HepG2 (cell line): ENCODE measurements around the gene ABHD6. TPM values are rescaled to one million over a fixed set of nuclear protein-coding genes. Genes with fewer than 3 reads are reported as not detected.

Experiments used
- ATF7-NPFF ChIP-seq: sonication (generic); formaldehyde crosslinking; IDR thresholded peaks from 2 replicates; pipeline ENCODE4 v1.8.1; 2023; ENCODE audit warnings: mild to moderate bottlenecking, low read depth, missing genetic modification reagents, moderate library complexity
- BCL3 ChIP-seq: sonication (generic); formaldehyde crosslinking; IDR thresholded peaks from 2 replicates; pipeline ENCODE4 v1.5.1; 2020; ENCODE audit warnings: mild to moderate bottlenecking, missing genetic modification reagents, moderate library complexity
- BCL6 ChIP-seq: IDR thresholded peaks from 2 replicates; pipeline ENCODE4 v1.6.1; 2016; ENCODE audit warnings: missing genetic modification reagents, missing compliant biosample characterization
- EEA1 ChIP-seq: sonication (generic); formaldehyde crosslinking; IDR thresholded peaks from 2 replicates; pipeline ENCODE4 v1.5.1; 2020; ENCODE audit warnings: mild to moderate bottlenecking, missing genetic modification reagents, borderline replicate concordance
- ELF1 ChIP-seq: sonication (generic); formaldehyde crosslinking; IDR thresholded peaks from 2 replicates; pipeline ENCODE4 v1.4.0; 2020; ENCODE audit warnings: missing genetic modification reagents
- ESRRA ChIP-seq: sonication (generic); formaldehyde crosslinking; IDR thresholded peaks from 2 replicates; pipeline ENCODE4 v1.5.1; 2020; ENCODE audit warnings: mild to moderate bottlenecking, low read depth, missing genetic modification reagents
- FOSL1 ChIP-seq: sonication (generic); formaldehyde crosslinking; IDR thresholded peaks from 2 replicates; pipeline ENCODE4 v1.9.0; 2021; ENCODE audit warnings: missing genetic modification reagents, borderline replicate concordance
- HDAC2 ChIP-seq: sonication (generic); formaldehyde crosslinking; IDR thresholded peaks from 2 replicates; pipeline ENCODE4 v1.4.0; 2020; ENCODE audit warnings: missing genetic modification reagents
- IRF2 ChIP-seq: IDR thresholded peaks from 2 replicates; pipeline ENCODE4 v1.6.1; 2018; ENCODE audit warnings: missing genetic modification reagents, missing compliant biosample characterization
- RARA ChIP-seq: IDR thresholded peaks from 2 replicates; pipeline ENCODE4 v1.6.1; 2016; ENCODE audit warnings: missing genetic modification reagents, missing compliant biosample characterization
- RCOR2 ChIP-seq: IDR thresholded peaks from 2 replicates; pipeline ENCODE4 v1.6.1; 2016; ENCODE audit warnings: missing biosample characterization, missing genetic modification reagents
- SATB2 ChIP-seq: sonication (generic); formaldehyde crosslinking; IDR thresholded peaks from 2 replicates; pipeline ENCODE4 v1.5.0; 2020; ENCODE audit warnings: missing genetic modification reagents
- SMAD3 ChIP-seq: sonication (generic); formaldehyde crosslinking; IDR thresholded peaks from 2 replicates; pipeline ENCODE4 v1.4.0; 2020; ENCODE audit warnings: missing genetic modification reagents
- TBP ChIP-seq: sonication (generic); formaldehyde crosslinking; IDR thresholded peaks from 2 replicates; pipeline ENCODE4 v1.5.0; 2020; ENCODE audit warnings: missing genetic modification reagents
- ZBTB8A ChIP-seq: sonication (generic); formaldehyde crosslinking; IDR thresholded peaks from 2 replicates; pipeline ENCODE4 v1.4.0; 2020; ENCODE audit warnings: mild to moderate bottlenecking, low read depth, missing genetic modification reagents, borderline replicate concordance
- ZFP36L2 ChIP-seq: sonication (generic); formaldehyde crosslinking; IDR thresholded peaks from 2 replicates; pipeline ENCODE4 v1.4.0; 2020; ENCODE audit warnings: missing genetic modification reagents
- ZFP37 ChIP-seq: sonication (generic); formaldehyde crosslinking; IDR thresholded peaks from 2 replicates; pipeline ENCODE4 v1.4.0; 2020; ENCODE audit warnings: missing genetic modification reagents, borderline replicate concordance
- ZNF569 ChIP-seq: sonication (generic); formaldehyde crosslinking; IDR thresholded peaks from 2 replicates; pipeline ENCODE4 v1.5.0; 2020; ENCODE audit warnings: mild to moderate bottlenecking, missing genetic modification reagents, moderate library complexity, borderline replicate concordance
- polyA plus RNA-seq, 8 experiments: library from polyadenylated mRNA; depleted of rRNA in 3 of 8; stranded (reverse) in 7 of 8; unstranded in 1 of 8; fragments of >200 nt; fragmentation: Illumina TruSeq in 4 of 8; extraction: Trizol in 4 of 8; gene quantifications; 2 replicates each; pipeline versions ENCODE4 v1.2.1 to v1.2.3, GENCODE V29; 2011 to 2016; ENCODE audit warnings: low read depth in 4 of 8, missing spikeins in 1 of 8, mixed read lengths in 1 of 8; ENCODE audit not compliant: insufficient read depth in 1 of 8
- total RNA-seq, 5 experiments: library from RNA; depleted of rRNA; stranded (reverse); fragments of >200 nt; fragmentation: Illumina TruSeq; extraction: Trizol; gene quantifications; 2 replicates each; pipeline ENCODE4 v1.2.3, GENCODE V29; 2016; ENCODE audit warnings: low read depth in 1 of 5
- TF ChIP-seq, protein P1 (sequence below): sonication (generic); formaldehyde crosslinking; IDR thresholded peaks from 2 replicates; pipeline ENCODE4 v1.5.1; 2020; ENCODE audit warnings: mild to moderate bottlenecking, missing genetic modification reagents, moderate library complexity
- TF ChIP-seq, protein P2 (sequence below): sonication (generic); formaldehyde crosslinking; IDR thresholded peaks from 2 replicates; pipeline ENCODE4 v1.4.0; 2020; ENCODE audit warnings: missing genetic modification reagents, borderline replicate concordance

ABHD6 gene
- total and polyA plus RNA-seq, 2 of the 13 experiments (the other 11 are each of a cell fraction or from before 2014, with no cell fraction given): 9.0 to 17.2 TPM

- peak; percentile 96 for TF ChIP-seq RARA
- TF ChIP-seq HDAC2 (CRISPR knock-in tag): peak; percentile 93
- TF ChIP-seq TBP: no peak
- TF ChIP-seq SATB2 (CRISPR knock-in tag): no peak
- TF ChIP-seq ZBTB8A (CRISPR knock-in tag): no peak
- no peak for TF ChIP-seq SMAD3 (CRISPR knock-in tag)
- no peak for TF ChIP-seq ZNF569 (CRISPR knock-in tag)
- no peak for TF ChIP-seq FOSL1 (CRISPR knock-in tag)
- no peak for TF ChIP-seq EEA1 (CRISPR knock-in tag)
- no peak for TF ChIP-seq ELF1 (CRISPR knock-in tag)
- TF ChIP-seq, protein P1, sequence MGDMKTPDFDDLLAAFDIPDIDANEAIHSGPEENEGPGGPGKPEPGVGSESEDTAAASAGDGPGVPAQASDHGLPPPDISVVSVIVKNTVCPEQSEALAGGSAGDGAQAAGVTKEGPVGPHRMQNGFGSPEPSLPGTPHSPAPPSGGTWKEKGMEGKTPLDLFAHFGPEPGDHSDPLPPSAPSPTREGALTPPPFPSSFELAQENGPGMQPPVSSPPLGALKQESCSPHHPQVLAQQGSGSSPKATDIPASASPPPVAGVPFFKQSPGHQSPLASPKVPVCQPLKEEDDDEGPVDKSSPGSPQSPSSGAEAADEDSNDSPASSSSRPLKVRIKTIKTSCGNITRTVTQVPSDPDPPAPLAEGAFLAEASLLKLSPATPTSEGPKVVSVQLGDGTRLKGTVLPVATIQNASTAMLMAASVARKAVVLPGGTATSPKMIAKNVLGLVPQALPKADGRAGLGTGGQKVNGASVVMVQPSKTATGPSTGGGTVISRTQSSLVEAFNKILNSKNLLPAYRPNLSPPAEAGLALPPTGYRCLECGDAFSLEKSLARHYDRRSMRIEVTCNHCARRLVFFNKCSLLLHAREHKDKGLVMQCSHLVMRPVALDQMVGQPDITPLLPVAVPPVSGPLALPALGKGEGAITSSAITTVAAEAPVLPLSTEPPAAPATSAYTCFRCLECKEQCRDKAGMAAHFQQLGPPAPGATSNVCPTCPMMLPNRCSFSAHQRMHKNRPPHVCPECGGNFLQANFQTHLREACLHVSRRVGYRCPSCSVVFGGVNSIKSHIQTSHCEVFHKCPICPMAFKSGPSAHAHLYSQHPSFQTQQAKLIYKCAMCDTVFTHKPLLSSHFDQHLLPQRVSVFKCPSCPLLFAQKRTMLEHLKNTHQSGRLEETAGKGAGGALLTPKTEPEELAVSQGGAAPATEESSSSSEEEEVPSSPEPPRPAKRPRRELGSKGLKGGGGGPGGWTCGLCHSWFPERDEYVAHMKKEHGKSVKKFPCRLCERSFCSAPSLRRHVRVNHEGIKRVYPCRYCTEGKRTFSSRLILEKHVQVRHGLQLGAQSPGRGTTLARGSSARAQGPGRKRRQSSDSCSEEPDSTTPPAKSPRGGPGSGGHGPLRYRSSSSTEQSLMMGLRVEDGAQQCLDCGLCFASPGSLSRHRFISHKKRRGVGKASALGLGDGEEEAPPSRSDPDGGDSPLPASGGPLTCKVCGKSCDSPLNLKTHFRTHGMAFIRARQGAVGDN (CRISPR knock-in tag): peak; percentile 90
- 0 out of 2 replicates have a peak, but pooled peaks have one; percentile 33 for TF ChIP-seq IRF2
- TF ChIP-seq ESRRA: peak; percentile 47; the same call in 1 of the 2 replicates
- 0 out of 2 replicates have a peak, but pooled peaks have one; percentile 46 for TF ChIP-seq BCL3 (CRISPR knock-in tag)
- no peak for TF ChIP-seq ZFP37 (CRISPR knock-in tag)
- TF ChIP-seq BCL6 (CRISPR knock-in tag): peak; percentile 90
- no peak for TF ChIP-seq ZFP36L2
- TF ChIP-seq RCOR2 (CRISPR knock-in tag): peak; percentile 75
- TF ChIP-seq ATF7-NPFF: no peak
- TF ChIP-seq, protein P2, sequence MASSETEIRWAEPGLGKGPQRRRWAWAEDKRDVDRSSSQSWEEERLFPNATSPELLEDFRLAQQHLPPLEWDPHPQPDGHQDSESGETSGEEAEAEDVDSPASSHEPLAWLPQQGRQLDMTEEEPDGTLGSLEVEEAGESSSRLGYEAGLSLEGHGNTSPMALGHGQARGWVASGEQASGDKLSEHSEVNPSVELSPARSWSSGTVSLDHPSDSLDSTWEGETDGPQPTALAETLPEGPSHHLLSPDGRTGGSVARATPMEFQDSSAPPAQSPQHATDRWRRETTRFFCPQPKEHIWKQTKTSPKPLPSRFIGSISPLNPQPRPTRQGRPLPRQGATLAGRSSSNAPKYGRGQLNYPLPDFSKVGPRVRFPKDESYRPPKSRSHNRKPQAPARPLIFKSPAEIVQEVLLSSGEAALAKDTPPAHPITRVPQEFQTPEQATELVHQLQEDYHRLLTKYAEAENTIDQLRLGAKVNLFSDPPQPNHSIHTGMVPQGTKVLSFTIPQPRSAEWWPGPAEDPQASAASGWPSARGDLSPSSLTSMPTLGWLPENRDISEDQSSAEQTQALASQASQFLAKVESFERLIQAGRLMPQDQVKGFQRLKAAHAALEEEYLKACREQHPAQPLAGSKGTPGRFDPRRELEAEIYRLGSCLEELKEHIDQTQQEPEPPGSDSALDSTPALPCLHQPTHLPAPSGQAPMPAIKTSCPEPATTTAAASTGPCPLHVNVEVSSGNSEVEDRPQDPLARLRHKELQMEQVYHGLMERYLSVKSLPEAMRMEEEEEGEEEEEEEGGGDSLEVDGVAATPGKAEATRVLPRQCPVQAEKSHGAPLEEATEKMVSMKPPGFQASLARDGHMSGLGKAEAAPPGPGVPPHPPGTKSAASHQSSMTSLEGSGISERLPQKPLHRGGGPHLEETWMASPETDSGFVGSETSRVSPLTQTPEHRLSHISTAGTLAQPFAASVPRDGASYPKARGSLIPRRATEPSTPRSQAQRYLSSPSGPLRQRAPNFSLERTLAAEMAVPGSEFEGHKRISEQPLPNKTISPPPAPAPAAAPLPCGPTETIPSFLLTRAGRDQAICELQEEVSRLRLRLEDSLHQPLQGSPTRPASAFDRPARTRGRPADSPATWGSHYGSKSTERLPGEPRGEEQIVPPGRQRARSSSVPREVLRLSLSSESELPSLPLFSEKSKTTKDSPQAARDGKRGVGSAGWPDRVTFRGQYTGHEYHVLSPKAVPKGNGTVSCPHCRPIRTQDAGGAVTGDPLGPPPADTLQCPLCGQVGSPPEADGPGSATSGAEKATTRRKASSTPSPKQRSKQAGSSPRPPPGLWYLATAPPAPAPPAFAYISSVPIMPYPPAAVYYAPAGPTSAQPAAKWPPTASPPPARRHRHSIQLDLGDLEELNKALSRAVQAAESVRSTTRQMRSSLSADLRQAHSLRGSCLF (CRISPR knock-in tag): no peak
Observed at GRCh38 chr3:58188921-58189451, 48.6 kb upstream of the ABHD6 start (continued).
